HEK293 (cell line): ENCODE results near the gene DCAF4.

Experiments
- CTCF ChIA-PET: fragments of 350-600 bp; formaldehyde crosslinking; extraction: SDS; loops from one replicate; lab custom pipeline; 2021; ENCODE audit warnings: antibody characterized with exemption; lab: Yijun Ruan, JAX
- POLR2A ChIA-PET: fragments of 300-600 bp; formaldehyde crosslinking; extraction: SDS; loops from one replicate; lab custom pipeline; 2020; ENCODE audit warnings: antibody characterized with exemption, inconsistent platforms; lab: Yijun Ruan, JAX
- H3K27ac ChIP-seq: fragments of 200-500 bp; sonication (Bioruptor generic); 2 replicates; pipeline ENCODE4 v1.5.1; 2014; ENCODE audit warnings: low read depth, low read length, control low read depth, inconsistent platforms; ENCODE audit errors: extremely low read depth
- H3K36me3 ChIP-seq, 2 experiments: fragments of 200-500 bp in 1 of 2; sonication (Bioruptor generic) in 1 of 2; 1 replicate in 1 of 2; 2 replicates in 1 of 2; pipeline ENCODE4 v1.5.1; 2014 to 2017; ENCODE audit warnings: inconsistent platforms in 2 of 2, low read length in 2 of 2; ENCODE audit not compliant: control insufficient read depth in 2 of 2, insufficient read depth in 1 of 2
- H3K4me1 ChIP-seq: fragments of 200-500 bp; sonication (Bioruptor generic); 2 replicates; pipeline ENCODE4 v1.5.1; 2014; ENCODE audit warnings: mild to moderate bottlenecking, low read length, inconsistent platforms; ENCODE audit not compliant: control insufficient read depth, insufficient read depth
- H3K4me3 ChIP-seq: 2 replicates; pipeline ENCODE4 v1.5.1; 2011; ENCODE audit warnings: low read depth, mild to moderate bottlenecking, control low read depth, low read length, moderate library complexity
- H3K9me3 ChIP-seq: fragments of 200-500 bp; sonication (Bioruptor generic); 2 replicates; pipeline ENCODE4 v1.5.1; 2014; ENCODE audit warnings: low read depth, low read length, inconsistent platforms; ENCODE audit not compliant: control insufficient read depth, insufficient read depth
- EGR2 ChIP-seq: fragments of 450-650 bp; formaldehyde crosslinking; IDR thresholded peaks from 2 replicates; pipeline ENCODE4 v1.5.1; 2016; ENCODE audit warnings: low read depth, missing biosample characterization, missing genetic modification characterization
- GLI2 ChIP-seq: fragments of 450-650 bp; formaldehyde crosslinking; IDR thresholded peaks from 2 replicates; pipeline ENCODE4; 2017; ENCODE audit warnings: missing biosample characterization, missing genetic modification characterization, low read depth, borderline replicate concordance
- KLF1 ChIP-seq: fragments of 450-650 bp; formaldehyde crosslinking; IDR thresholded peaks from 2 replicates; pipeline ENCODE4 v1.5.1; 2016; ENCODE audit warnings: missing biosample characterization, missing genetic modification characterization
- OSR2 ChIP-seq: fragments of 450-650 bp; formaldehyde crosslinking; IDR thresholded peaks from 2 replicates; pipeline ENCODE4 v1.5.1; 2016; ENCODE audit warnings: missing biosample characterization, missing genetic modification characterization
- OVOL3 ChIP-seq: fragments of 450-650 bp; formaldehyde crosslinking; IDR thresholded peaks from 2 replicates; pipeline ENCODE4 v1.5.1; 2016; ENCODE audit warnings: missing biosample characterization, missing genetic modification characterization
- ZFP69B ChIP-seq: fragments of 450-650 bp; formaldehyde crosslinking; IDR thresholded peaks from 2 replicates; pipeline ENCODE4 v1.5.1; 2016; ENCODE audit warnings: missing biosample characterization, missing genetic modification characterization
- ZNF133 ChIP-seq: fragments of 450-650 bp; formaldehyde crosslinking; IDR thresholded peaks from 2 replicates; pipeline ENCODE4 v1.5.1; 2016; ENCODE audit warnings: missing biosample characterization, missing genetic modification characterization
- ZNF146 ChIP-seq: fragments of 450-650 bp; formaldehyde crosslinking; IDR thresholded peaks from 2 replicates; pipeline ENCODE4 v1.5.1; 2016; ENCODE audit warnings: missing biosample characterization, missing genetic modification characterization
- ZNF202 ChIP-seq: fragments of 450-650 bp; formaldehyde crosslinking; IDR thresholded peaks from 2 replicates; pipeline ENCODE4 v1.5.1; 2016; ENCODE audit warnings: missing biosample characterization, missing genetic modification characterization, borderline replicate concordance
- ZNF221 ChIP-seq: fragments of 450-650 bp; formaldehyde crosslinking; IDR thresholded peaks from 2 replicates; pipeline ENCODE4 v1.5.1; 2017; ENCODE audit warnings: missing biosample characterization, missing genetic modification characterization, borderline replicate concordance
- ZNF302 ChIP-seq: fragments of 450-650 bp; formaldehyde crosslinking; IDR thresholded peaks from 2 replicates; pipeline ENCODE4 v1.5.1; 2016; ENCODE audit warnings: missing biosample characterization, missing genetic modification characterization, low read depth
- ZNF311 ChIP-seq: fragments of 450-650 bp; formaldehyde crosslinking; IDR thresholded peaks from 2 replicates; pipeline ENCODE4 v1.5.1; 2017; ENCODE audit warnings: missing biosample characterization, missing genetic modification characterization, borderline replicate concordance
- ZNF561 ChIP-seq: fragments of 450-650 bp; IDR thresholded peaks from 2 replicates; pipeline ENCODE4 v1.5.1; 2018; ENCODE audit warnings: missing biosample characterization, missing genetic modification characterization, borderline replicate concordance
- ZNF596 ChIP-seq: fragments of 450-650 bp; IDR thresholded peaks from 2 replicates; pipeline ENCODE4 v1.5.0; 2018; ENCODE audit warnings: missing biosample characterization, mild to moderate bottlenecking, missing genetic modification characterization, moderate library complexity
- ZNF707 ChIP-seq: fragments of 450-650 bp; formaldehyde crosslinking; IDR thresholded peaks from 2 replicates; pipeline ENCODE4 v1.5.1; 2016; ENCODE audit warnings: missing biosample characterization, missing genetic modification characterization
- ZNF776 ChIP-seq: fragments of 450-650 bp; formaldehyde crosslinking; IDR thresholded peaks from 2 replicates; pipeline ENCODE4 v1.5.0; 2017; ENCODE audit warnings: missing biosample characterization, missing genetic modification characterization, borderline replicate concordance
- ZNF791 ChIP-seq: fragments of 450-650 bp; formaldehyde crosslinking; IDR thresholded peaks from 2 replicates; pipeline ENCODE4 v1.5.1; 2016; ENCODE audit warnings: missing biosample characterization, missing genetic modification characterization
- TF ChIP-seq, protein P1 (sequence below): fragments of 450-650 bp; formaldehyde crosslinking; IDR thresholded peaks from 2 replicates; pipeline ENCODE4 v1.5.1; 2016; ENCODE audit warnings: missing biosample characterization, missing genetic modification characterization
- TF ChIP-seq, protein P2 (sequence below): fragments of 450-650 bp; formaldehyde crosslinking; IDR thresholded peaks from 2 replicates; pipeline ENCODE4 v1.5.1; 2017; ENCODE audit warnings: missing biosample characterization, mild to moderate bottlenecking, missing genetic modification characterization, moderate library complexity
- TF ChIP-seq, protein P3 (sequence below): fragments of 450-650 bp; formaldehyde crosslinking; IDR thresholded peaks from 2 replicates; pipeline ENCODE4 v1.5.1; 2017; ENCODE audit warnings: missing biosample characterization, missing genetic modification characterization

Gene DCAF4

DNA sequence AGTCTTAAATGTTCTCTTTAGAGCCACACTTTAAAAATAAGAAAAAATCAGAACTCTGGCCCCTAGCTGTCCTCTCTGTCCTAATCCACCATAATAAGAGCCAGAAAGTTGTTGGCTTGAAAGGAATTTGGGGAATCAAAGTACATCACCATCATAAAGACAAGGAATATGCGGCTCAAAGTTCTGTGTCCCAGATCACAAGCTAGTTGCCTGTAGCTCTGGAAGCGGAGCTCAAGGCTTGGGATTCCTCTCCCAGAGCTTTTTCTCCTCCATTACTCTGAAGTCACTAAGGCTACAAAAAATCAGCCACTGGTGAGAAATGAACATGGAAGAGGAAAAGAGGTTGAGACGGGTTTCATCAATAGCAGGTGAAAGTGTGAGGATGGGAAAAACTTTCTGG is 38.8 kb upstream of the DCAF4 start:
- H3K9me3 ChIP-seq, result no peaks in the 10 kb centered on the region
- H3K4me1 ChIP-seq, result peaks cover 11% of the 10 kb centered on the region
- CTCF ChIA-PET, result interaction anchor here (1.1 kb wide), 1 partner anchor 11 kb away, joined by 3 read pairs; no protein-coding TSS in a partner anchor
- POLR2A ChIA-PET, result no interaction called here
- no peak overlapping the region for H3K27ac ChIP-seq
- no peak overlapping the region for H3K4me3 ChIP-seq
- TF ChIP-seq ZNF302 (tag by site-specific recombination) (no peak), OVOL3 (tag by site-specific recombination) (no peak), ZNF311 (tag by site-specific recombination) (no peak), ZNF133 (tag by site-specific recombination) (no peak), OSR2 (tag by site-specific recombination) (no peak), GLI2 (tag by site-specific recombination) (no peak), ZNF596 (tag by site-specific recombination) (no peak), ZNF146 (tag by site-specific recombination) (no peak), ZFP69B (tag by site-specific recombination) (no peak), EGR2 (tag by site-specific recombination) (no peak), KLF1 (no peak)
- TF ChIP-seq, protein P1, sequence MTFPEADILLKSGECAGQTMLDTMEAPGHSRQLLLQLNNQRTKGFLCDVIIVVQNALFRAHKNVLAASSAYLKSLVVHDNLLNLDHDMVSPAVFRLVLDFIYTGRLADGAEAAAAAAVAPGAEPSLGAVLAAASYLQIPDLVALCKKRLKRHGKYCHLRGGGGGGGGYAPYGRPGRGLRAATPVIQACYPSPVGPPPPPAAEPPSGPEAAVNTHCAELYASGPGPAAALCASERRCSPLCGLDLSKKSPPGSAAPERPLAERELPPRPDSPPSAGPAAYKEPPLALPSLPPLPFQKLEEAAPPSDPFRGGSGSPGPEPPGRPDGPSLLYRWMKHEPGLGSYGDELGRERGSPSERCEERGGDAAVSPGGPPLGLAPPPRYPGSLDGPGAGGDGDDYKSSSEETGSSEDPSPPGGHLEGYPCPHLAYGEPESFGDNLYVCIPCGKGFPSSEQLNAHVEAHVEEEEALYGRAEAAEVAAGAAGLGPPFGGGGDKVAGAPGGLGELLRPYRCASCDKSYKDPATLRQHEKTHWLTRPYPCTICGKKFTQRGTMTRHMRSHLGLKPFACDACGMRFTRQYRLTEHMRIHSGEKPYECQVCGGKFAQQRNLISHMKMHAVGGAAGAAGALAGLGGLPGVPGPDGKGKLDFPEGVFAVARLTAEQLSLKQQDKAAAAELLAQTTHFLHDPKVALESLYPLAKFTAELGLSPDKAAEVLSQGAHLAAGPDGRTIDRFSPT (tag by site-specific recombination), result no peak
- TF ChIP-seq, protein P2, sequence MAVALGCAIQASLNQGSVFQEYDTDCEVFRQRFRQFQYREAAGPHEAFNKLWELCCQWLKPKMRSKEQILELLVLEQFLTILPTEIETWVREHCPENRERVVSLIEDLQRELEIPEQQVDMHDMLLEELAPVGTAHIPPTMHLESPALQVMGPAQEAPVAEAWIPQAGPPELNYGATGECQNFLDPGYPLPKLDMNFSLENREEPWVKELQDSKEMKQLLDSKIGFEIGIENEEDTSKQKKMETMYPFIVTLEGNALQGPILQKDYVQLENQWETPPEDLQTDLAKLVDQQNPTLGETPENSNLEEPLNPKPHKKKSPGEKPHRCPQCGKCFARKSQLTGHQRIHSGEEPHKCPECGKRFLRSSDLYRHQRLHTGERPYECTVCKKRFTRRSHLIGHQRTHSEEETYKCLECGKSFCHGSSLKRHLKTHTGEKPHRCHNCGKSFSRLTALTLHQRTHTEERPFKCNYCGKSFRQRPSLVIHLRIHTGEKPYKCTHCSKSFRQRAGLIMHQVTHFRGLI (tag by site-specific recombination), result no peak
- TF ChIP-seq, all 188 proteins: peak for 0
- no peaks in the 10 kb centered on the region for H3K36me3 ChIP-seq

DNA sequence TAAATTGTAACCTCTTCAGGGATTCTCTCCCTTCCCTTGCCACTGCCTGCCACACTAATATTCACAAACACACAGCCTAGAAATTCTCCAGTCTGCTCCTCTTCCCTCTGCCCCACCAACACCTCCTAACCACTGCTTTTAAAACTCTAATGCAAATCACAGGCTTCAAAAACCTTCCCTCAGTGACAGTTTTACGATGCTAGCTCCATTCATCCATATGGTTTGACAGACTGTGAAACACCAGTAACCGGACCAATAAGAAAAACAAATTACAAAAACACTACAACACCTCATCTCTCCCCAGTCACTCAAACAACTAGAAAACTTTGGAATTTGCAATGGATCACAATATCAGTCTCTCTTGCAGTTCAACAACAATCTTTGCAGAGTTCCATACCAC is 38.1 kb upstream of the DCAF4 start:
- H3K4me1 ChIP-seq, result peaks cover 11% of the 10 kb centered on the region
- TF ChIP-seq, protein P3, sequence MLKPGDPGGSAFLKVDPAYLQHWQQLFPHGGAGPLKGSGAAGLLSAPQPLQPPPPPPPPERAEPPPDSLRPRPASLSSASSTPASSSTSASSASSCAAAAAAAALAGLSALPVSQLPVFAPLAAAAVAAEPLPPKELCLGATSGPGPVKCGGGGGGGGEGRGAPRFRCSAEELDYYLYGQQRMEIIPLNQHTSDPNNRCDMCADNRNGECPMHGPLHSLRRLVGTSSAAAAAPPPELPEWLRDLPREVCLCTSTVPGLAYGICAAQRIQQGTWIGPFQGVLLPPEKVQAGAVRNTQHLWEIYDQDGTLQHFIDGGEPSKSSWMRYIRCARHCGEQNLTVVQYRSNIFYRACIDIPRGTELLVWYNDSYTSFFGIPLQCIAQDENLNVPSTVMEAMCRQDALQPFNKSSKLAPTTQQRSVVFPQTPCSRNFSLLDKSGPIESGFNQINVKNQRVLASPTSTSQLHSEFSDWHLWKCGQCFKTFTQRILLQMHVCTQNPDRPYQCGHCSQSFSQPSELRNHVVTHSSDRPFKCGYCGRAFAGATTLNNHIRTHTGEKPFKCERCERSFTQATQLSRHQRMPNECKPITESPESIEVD (tag by site-specific recombination), result 0 out of 2 replicates have a peak, but pooled peaks have one; percentile 20
- no peak for TF ChIP-seq ZNF561 (tag by site-specific recombination)
- no peak overlapping the region; the same call in 1 of the 2 replicates for H3K27ac ChIP-seq
- ChIA-PET CTCF (interaction anchor here (1.1 kb wide), 1 partner anchor 12 kb away, joined by 3 read pairs; no protein-coding TSS in a partner anchor), POLR2A (no interaction called here)
- H3K9me3 ChIP-seq, result no peaks in the 10 kb centered on the region
- no peaks in the 10 kb centered on the region for H3K36me3 ChIP-seq
- no peak overlapping the region for H3K4me3 ChIP-seq

DNA sequence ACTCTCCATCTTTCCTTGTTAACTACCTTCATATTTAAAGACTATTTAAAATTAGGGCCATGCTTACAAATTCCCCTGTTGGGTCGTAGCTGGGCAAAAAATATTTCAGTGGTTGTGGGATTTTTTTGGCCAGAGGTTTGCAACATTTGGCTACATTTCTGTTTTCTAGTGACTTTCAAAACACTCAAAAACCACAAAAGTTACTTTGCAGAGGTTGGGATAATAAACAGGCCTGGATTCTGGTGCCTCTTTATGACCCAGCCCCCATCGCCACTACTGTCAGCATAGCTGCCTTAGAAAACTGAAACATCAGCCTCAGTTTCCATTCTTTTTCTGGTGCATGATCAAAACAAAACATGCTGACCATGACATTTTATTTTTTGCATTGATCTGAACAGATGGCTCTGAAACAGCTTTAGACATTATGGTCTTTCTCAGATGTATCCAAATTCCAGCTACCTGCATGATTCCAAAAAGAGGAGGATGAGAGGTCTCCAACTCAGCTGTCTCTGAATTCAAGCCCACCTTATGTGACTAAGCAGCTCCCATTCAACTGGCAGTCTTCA is 37.5 kb upstream of the DCAF4 start:
- Histone ChIP-seq H3K4me3 (no peak overlapping the region), H3K27ac (no peak overlapping the region), H3K9me3 (no peaks in the 10 kb centered on the region), H3K4me1 (peaks cover 11% of the 10 kb centered on the region), H3K36me3 (no peaks in the 10 kb centered on the region)
- ChIA-PET POLR2A (no interaction called here), CTCF (interaction anchor here (1.1 to 2.8 kb wide), 2 partner anchors 13 to 16 kb away, joined by 3 to 11 read pairs; no protein-coding TSS in a partner anchor)
- TF ChIP-seq ZNF791 (tag by site-specific recombination) (no peak), ZNF221 (no peak), ZNF776 (tag by site-specific recombination) (no peak), ZNF202 (no peak), ZNF707 (tag by site-specific recombination) (no peak)
